Activated CD4-positive, alpha-beta T cell treated with anti-CD3 and anti-CD28 coated beads, Interleukin-2, amount 50 U/mL, for 4 hours (primary cell): Measurements from ENCODE around the gene CHST8.
"Not testable (repeated sequence)": the region's sequence is repeated elsewhere in the genome, so short reads cannot be mapped to it uniquely, and the experiment has no call there.

Experiments
- DNase-seq, 2 experiments: peaks; one replicate each; pipeline ENCODE4 v3.0.0-alpha.2; 2020

Gene CHST8, protein sequence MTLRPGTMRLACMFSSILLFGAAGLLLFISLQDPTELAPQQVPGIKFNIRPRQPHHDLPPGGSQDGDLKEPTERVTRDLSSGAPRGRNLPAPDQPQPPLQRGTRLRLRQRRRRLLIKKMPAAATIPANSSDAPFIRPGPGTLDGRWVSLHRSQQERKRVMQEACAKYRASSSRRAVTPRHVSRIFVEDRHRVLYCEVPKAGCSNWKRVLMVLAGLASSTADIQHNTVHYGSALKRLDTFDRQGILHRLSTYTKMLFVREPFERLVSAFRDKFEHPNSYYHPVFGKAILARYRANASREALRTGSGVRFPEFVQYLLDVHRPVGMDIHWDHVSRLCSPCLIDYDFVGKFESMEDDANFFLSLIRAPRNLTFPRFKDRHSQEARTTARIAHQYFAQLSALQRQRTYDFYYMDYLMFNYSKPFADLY

DNA sequence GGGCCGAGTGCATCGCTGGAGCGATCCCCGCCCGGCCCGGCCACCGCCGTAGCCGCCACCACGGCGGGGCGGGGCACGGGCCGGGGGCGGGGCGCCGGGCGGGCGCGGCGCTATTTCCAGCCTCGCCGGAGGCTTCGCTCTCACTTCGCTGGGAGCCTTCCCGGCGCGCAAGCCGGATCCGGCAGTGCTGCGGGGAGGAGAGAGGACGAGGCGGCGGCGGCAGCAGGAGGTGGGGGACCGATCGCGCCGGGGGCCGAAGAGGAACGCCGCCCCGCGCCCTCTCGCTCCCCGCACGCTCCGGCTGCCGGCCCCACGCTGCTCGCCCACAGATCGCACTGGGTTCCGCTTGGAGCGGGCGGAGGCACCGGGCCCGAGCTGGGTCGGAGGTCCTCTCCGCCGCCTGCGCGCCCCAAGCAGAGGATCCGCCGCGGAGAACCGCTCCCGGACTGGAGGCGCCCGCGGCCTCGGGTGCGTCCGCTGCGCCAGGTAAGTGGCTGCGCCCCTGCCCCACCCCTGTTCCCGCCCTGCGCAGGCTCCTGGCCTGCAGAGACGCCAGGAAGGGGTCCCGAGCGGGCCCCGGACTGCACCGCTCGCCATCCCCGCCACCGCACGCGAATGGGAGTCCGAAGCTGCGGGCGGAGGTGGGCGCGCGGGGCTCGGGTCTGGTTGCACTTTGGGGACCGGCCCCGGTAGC, at the start of gene CHST8:
TSS of gene CHST8 (plus strand) at position 143 of the 694 bp plus-strand sequence. CDS start 67,309 bp downstream, outside the sequence.
- DNase-seq = no peak

GRCh38 chr19:33572929-33573328, 48.8 kb upstream of the CHST8 start:
- DNase-seq = no peak

GRCh38 chr19:33574824-33575223, 46.9 kb upstream of the CHST8 start:
- no peak for DNase-seq

GRCh38 chr19:33578697-33579096, 43.1 kb upstream of the CHST8 start:
- DNase-seq = no peak

- no peak for DNase-seq
These were observed 41.6 kb upstream of the CHST8 start for GRCh38 chr19:33580026-33580644.

GRCh38 chr19:33580645-33581037, 41.1 kb upstream of the CHST8 start:
- no peak for DNase-seq

- DNase-seq = no peak
These were observed 38.8 kb upstream of the CHST8 start for GRCh38 chr19:33582914-33583313.

- no peak for DNase-seq
These were observed 34.6 kb upstream of the CHST8 start for GRCh38 chr19:33587150-33587549.

- DNase-seq = no peak
These were observed 31.5 kb upstream of the CHST8 start for GRCh38 chr19:33590224-33590623.

- DNase-seq = no peak
These were observed 26.0 kb upstream of the CHST8 start for GRCh38 chr19:33595783-33596182.

DNA sequence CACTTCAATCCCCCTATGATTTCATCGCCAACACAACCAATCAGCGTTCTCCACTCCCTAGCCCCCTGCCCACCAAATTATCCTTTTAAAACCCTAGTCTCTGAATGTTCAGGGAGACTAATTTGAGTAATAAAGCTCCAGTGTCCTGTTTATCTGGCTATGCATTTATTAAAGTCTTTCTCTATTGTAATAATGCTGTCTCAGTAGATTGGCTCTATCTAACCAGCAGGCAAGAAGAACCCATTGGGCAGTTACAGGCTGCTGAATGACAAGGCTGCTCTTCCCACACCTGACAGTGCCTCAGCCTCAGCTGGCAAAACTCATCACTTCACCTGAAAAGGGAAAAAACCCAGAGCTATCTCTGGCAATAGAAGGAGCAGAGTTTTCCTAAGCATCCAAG, 20.2 kb upstream of the CHST8 start:
- no peak for DNase-seq

DNA sequence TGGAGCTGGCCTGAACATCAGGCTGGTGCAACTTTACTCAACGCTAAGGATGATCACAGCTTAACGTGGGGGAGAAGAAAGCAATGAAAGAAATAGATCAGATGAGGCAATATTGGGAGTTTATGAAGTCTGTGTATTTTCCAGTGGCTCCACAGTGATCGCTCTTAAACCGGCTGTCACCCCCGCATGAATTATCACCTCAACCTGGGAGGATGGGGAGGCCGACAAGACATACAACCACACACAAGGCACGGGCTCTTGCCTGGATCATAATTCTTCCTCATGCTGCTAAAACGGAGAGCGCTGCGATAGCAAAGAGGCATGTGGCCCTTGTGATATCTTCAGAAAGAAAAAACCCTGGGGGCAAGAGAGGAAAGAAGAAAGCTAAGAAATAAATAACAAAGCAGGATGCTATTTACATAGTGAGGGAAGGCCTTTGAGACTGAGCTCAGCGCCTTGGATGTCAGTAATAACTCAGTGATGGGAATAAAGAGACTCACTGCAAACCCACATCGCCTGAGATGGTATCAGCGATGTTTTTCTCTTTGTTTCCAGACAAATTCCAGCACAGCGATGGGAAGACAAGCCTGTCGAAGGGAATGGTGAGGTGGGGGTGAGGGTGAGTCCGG, 19.1 kb upstream of the CHST8 start:
- DNase-seq = no peak

DNA sequence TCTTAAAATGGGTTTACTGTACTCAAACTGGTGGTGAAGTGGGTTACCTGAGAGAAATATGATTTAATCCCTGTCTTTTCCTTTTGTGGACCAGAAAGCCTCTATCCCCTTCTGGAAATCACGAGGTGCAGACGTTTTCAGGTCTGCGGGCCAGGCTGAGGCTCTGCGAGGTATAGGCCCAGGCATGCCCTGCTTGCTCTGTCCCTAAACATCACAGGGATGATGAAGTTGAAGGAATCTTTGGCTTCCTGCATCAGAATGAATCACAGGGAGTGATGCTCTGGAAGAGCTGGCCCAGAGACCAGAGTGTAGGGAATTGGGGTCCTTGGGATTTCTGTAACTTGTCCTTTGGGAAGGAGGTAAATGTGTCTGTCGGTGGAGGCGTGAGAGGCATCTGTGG, 18.4 kb upstream of the CHST8 start:
- no peak for DNase-seq

DNA sequence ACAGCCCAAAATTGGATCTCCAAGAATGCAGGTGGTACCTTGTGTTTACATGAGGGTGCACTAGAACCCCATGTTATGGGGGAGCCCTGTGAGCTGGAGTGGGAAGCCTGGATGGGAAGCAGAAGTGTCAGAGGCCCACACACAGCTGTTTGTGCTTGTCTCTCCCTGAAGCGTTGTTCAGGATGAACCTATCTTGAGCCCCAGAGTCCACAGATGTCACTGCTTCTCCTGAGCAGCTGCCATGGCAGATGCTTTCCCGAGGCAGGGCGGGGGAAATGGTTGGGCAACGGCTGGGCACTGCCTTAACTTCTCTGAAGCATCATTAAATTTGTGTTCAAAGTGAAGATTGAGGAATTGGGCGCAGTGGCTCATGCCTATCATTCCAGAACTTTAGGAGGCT, 17.1 kb upstream of the CHST8 start:
- no peak for DNase-seq

- not testable (repeated sequence) for DNase-seq
These were observed 15.9 kb upstream of the CHST8 start for GRCh38 chr19:33605803-33606295.

GRCh38 chr19:33606556-33606955, 15.2 kb upstream of the CHST8 start:
- DNase-seq = no peak

DNA sequence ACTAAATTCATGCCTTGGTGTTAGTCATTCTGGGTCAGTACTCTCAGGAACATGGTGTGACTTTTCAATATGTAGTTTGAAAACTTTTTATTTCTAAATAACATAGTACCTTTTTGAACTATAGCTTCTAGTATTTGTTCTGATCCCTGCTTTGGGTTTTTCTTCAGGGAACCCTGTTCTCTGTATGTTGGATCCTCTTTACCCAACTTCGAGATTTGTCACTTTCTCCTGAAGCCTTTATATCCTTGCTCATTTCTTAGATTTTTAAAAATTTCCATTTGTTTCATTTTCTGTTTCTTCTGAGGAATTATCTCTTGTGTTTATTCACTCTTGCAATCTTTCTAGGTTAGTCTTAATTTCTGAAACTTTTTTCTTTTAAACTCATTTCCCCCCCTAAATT, 12.4 kb upstream of the CHST8 start:
- DNase-seq = no peak

DNA sequence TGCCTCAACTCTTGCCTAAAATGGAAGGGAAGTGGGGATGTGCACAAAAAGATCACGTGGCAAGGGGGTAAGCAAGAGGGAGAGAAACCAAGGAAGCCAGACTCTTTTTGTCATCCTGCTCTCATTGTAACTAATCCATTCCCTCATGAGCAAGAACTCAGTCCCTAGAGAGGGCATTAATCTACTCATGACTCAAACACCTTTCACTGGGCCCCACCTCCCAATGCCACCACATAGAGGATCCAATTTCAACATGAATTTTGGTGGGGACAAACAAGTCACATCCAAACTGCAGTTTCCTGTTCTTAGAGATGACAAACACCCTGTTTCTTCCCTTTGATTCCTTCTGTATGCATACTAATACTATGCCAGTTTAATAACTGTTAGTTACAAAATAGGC, 11.2 kb upstream of the CHST8 start:
- DNase-seq = no peak

GRCh38 chr19:33612928-33613619, 8.7 kb upstream of the CHST8 start:
- DNase-seq = no peak

DNA sequence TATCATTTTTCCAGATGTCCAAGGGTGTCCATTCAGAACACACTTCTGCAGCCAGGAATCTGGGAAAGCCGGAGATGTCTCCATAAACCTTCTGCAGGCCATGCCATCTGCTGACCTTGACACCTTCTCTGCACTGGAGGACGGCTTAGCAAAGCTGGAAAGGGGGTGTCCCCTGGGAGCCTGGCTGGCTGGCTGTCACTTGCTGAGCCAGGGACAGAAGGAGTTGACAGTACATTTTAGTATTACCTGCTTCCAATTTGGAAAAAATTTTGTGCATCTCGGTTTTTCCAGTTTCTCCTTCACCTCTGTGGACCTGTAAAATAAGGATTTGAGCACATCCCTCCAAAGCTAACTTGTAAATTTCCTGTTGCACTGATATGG, 8.1 kb upstream of the CHST8 start:
- DNase-seq = no peak

- no peak for DNase-seq
These were observed 5.4 kb upstream of the CHST8 start for GRCh38 chr19:33616346-33616745.

GRCh38 chr19:33616857-33617256, 4.9 kb upstream of the CHST8 start:
- DNase-seq = no peak

DNA sequence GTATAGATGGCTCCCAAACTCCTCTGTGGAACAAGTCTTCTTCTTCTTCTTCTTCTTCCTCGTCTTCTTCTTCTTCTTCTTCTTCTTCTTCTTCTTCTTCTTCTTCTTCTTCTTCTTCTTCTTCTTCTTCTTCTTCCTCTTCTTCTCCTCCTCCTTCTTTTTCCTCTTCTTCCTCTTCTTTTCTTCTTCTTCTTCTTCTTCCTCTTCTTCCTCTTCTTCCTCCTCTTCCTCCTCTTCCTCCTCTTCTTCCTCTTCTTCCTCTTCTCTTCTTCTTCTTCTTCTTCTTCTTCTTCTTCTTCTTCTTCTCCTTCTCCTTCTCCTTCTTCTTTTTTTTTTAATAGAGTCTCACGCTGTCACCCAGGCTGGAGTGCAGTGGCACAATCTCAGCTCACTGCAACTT, 3.4 kb upstream of the CHST8 start:
- DNase-seq = not testable (repeated sequence)
